NCI-H69 (cell line): ENCODE results near the gene RALGPS2.
"Not testable (repeated sequence)": the region's sequence is repeated elsewhere in the genome, so short reads cannot be mapped to it uniquely, and the experiment has no call there.

Experiments used
- DNase-seq: peaks from one replicate; lab custom pipeline; 2025; lab: John Stamatoyannopoulos, UW

RALGPS2 gene

GRCh38 chr1:178781533-178782330 is 56.7 kb downstream of the RALGPS2 start:
- no peak for DNase-seq

- no peak for DNase-seq
Measured at GRCh38 chr1:178784131-178784536, 59.1 kb downstream of the RALGPS2 start.

GRCh38 chr1:178792394-178792793 is 67.3 kb downstream of the RALGPS2 start:
- no peak for DNase-seq

- DNase-seq = no peak
Measured at GRCh38 chr1:178796013-178796412, 71.0 kb downstream of the RALGPS2 start.

- DNase-seq = no peak
Measured at GRCh38 chr1:178797590-178797989, 72.5 kb downstream of the RALGPS2 start.

GRCh38 chr1:178798232-178798861 is 73.3 kb downstream of the RALGPS2 start:
- no peak for DNase-seq

- DNase-seq = no peak
Measured at GRCh38 chr1:178802873-178803272, 77.8 kb downstream of the RALGPS2 start.

- DNase-seq = no peak
Measured at GRCh38 chr1:178806665-178807300, 81.7 kb downstream of the RALGPS2 start.

- no peak for DNase-seq
Measured at GRCh38 chr1:178808529-178808928, 83.5 kb downstream of the RALGPS2 start.

GRCh38 chr1:178810585-178810984 is 85.5 kb downstream of the RALGPS2 start:
- DNase-seq = no peak

GRCh38 chr1:178818416-178818815 is 93.4 kb downstream of the RALGPS2 start:
- DNase-seq = no peak

- peak; percentile 34 for DNase-seq
Measured at GRCh38 chr1:178819123-178819522, 94.1 kb downstream of the RALGPS2 start.

- no peak for DNase-seq
Measured at GRCh38 chr1:178821134-178821866, 96.3 kb downstream of the RALGPS2 start.

- DNase-seq = no peak
Measured at GRCh38 chr1:178825167-178825566, 100.1 kb downstream of the RALGPS2 start.

- DNase-seq = no peak
Measured at GRCh38 chr1:178844436-178844835, 119.4 kb downstream of the RALGPS2 start.

- DNase-seq = no peak
Measured at GRCh38 chr1:178846306-178846705, 121.3 kb downstream of the RALGPS2 start.

GRCh38 chr1:178847396-178847849 is 122.4 kb downstream of the RALGPS2 start:
- DNase-seq = peak; percentile 6

GRCh38 chr1:178847919-178848318 is 122.9 kb downstream of the RALGPS2 start:
- DNase-seq = not testable (repeated sequence)

- DNase-seq = no peak
Measured at GRCh38 chr1:178849918-178850317, 124.9 kb downstream of the RALGPS2 start.

- no peak for DNase-seq
Measured at GRCh38 chr1:178857126-178857525, 132.1 kb downstream of the RALGPS2 start.

- no peak for DNase-seq
Measured at GRCh38 chr1:178862416-178862815, 137.4 kb downstream of the RALGPS2 start.

GRCh38 chr1:178862864-178863263 is 137.8 kb downstream of the RALGPS2 start:
- DNase-seq = no peak
